ENCODE data around the gene ADH1A.
"Not testable (repeated sequence)": the region's sequence is repeated elsewhere in the genome, so short reads cannot be mapped to it uniquely, and the experiment has no call there.

ADH1A gene

GRCh38 chr4:99290848-99291786 is at the start of gene ADH1A:
TSS of gene ADH1A (minus strand) at chr4:99290985. CDS start at chr4:99290914, 71 bp downstream.
- no peak for DNase-seq

DNA sequence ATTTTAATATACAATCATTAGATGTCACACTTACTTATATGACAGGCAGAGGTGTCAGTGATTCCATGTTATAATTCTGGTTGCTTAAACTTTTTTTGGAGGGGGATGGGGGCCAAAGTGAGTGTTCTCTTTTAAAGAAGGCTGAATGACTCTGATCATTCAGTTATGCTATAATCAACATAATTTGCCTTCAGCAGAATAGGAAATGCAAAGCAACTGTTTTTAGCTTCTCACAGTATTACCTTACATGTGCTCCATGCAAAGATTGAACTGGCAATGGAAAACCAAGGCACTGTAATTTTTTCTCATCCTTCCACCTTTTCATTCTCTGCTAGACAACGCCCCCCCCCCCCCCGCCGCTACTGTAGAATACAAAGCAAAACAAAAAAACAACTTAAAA is 48.4 kb upstream of the ADH1A start:
- DNase-seq: no peak

DNA sequence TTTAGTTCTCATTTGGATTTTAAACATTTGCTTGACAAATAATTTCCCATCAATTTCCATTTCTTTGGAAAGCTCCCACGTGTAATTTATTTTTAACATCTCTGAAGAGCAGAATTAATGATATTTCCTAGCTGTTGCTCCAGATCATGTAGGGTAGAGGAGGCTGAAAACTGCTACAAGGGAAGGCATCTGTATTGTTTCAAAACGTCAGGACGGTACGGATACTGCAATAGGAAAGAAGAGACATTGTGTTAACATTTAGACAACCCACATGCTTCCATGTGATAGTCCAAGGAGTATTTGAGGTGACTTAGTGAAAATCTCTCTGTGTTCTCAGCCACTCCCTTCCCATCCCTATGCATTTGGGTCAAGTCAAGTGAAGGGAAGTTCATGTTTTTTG is 45.8 kb upstream of the ADH1A start:
- no peak for DNase-seq

DNA sequence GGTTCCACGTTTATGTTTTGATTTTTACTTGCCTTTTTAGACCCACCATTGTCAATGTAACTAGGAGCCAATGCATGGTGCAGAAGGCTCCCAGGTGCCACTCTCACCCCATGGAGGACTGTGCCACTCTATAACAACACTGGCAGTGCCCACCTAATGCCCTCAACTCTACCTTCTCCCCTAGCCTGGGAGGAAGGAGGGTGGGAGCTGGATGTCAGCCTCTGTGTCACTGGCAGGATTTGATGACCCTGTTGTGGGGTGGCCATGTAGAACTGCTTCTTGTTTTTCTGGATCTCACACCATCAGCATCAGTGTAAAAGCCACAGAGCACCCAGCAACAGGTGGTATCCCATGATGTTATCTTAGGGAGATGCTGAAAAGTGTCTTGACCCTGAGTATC is 44.1 kb upstream of the ADH1A start:
- DNase-seq: no peak

DNA sequence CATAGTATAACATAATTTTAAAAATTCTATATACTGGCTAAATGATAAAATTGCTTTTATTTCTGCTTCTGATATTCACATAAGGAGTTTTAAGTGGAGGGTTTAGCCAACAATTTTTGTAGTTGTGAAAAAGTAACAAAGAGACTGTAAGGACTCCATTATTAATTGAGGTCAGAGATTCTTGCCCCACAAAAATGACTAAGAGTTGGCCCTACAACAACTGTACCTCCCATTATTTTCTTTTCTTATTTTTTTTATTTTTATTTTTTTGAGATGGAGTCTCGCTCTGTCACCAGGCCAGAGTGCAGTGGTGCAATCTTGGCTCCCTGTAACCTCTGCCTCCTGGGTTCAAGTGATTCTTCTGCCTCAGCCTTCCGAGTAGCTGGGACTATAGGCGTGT is 39.9 kb upstream of the ADH1A start:
- no peak for DNase-seq

GRCh38 chr4:99329876-99330275 is 39.1 kb upstream of the ADH1A start:
- no peak for DNase-seq

DNA sequence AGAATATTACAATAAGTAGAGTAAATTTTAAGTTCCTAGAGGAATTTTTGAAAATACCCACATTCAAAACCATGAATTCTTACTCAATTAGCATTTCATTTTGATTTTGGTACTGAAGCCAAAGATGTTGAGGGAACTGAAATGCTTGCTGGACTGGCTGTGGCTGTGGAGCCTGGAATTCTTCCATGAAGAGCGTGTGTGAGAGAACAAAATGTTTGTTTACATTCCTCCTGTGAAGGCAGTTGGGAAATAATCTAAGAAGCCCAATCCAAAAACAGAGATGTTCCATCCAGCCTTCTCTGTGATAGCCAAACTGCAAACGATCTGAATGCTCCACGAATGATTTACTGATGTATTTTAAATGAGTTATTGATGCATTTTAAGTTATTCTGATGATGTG is 34.2 kb upstream of the ADH1A start:
- DNase-seq: no peak

DNA sequence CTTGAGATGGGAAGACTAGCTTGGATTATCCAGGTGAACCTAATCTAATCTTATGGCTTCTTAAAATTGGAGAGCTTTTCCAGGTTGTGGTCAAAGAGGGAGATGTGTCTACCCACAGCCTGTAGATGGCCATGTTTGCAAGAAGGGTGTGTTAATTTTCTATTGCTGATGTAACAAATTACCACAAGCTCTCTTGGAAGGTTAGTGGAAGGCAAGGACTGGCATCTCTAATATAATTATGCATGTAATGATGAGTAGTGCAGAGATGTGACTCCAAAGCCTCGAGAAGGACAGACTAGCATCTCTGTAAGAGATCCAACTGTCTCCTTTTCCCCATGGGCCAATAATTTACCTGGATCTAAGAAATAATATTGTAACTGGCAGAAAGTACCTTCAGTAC is 33.6 kb upstream of the ADH1A start:
- no peak for DNase-seq

DNA sequence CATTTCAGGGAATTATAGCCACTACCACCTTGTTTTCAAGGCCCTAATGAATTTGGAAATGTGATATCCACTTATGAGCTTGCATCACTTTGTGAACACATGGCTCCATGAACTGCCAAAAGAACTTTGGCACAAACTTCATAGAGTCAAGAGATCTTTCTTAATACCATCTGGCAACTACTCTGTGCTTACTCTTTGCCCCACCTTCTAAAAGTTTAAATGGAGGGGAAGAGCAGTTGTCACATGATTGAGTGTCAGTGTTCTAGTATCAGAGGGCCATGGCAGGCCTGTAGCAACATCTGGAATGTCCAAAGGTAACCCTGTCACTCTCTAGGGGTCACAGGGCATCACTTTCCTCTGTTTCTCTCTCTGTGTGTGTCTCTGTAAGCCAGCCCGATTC is 33.0 kb upstream of the ADH1A start:
- DNase-seq: no peak

DNA sequence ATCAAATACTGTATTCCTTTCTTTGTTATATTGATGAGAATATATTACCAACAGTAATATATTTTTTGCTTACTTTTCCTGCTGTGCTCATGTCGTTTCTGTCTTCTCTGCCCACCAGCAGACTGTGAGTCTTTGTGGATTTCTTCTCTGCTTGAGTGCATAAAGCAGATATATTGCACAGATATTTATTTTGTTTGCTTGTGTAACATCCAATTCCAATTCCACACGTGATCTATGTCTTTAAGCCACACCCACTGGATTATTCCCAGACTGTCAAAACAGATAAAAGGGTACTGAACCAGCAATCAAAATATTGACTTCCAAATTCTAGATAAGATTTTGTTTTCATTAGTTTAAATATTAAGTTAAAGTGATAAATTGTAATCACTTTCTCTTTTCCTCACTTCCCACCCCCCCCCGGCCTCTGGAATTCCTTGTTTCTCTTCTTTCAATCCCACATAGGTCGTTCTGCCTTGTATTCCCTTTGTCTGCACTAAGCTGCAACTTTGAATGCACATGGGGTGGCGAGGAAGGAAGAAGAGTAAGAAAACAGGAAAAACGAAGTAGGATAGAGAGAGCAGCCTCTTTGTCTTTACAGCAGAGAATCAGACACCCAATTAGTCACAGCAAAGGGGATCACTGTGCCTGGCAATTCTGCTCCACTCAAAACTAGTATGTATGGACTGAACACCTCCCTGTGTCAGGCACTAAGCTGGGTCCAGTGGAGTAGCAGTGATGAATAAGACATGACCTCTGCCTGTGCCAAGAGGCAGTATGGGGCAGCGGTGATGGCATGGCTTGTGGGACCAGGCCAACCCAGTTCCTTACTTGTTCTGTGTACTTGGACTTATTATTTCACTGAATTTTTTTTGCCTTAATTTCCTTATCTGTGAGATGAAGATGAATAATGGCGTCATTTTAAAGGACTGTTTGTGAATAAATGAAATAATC is 30.7 kb upstream of the ADH1A start, which contains the start of gene ADH1B:
Gene ADH1B (minus strand): TSS at position 161 of the 951 bp plus-strand sequence. CDS start 70 bp downstream, at position 91.
- no peak for DNase-seq

DNA sequence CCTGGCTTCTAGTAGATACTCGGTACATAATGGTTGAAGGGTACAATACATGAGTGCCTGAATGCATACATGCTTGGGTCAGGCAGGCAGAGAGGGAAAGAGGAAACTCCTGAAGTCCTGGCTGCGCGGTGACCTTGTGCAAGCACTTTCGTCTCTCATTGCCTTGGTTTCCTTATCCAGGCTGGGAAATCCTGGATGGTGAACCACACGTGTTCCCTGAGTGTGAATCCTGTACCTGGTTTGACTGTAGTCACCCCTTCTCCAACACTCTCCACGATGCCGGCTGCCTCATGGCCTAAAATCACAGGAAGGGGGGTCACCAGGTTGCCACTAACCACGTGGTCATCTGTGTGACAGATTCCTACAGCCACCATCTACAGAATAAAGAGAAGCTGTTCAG is 27.0 kb upstream of the ADH1A start:
- DNase-seq: not testable (repeated sequence)

DNA sequence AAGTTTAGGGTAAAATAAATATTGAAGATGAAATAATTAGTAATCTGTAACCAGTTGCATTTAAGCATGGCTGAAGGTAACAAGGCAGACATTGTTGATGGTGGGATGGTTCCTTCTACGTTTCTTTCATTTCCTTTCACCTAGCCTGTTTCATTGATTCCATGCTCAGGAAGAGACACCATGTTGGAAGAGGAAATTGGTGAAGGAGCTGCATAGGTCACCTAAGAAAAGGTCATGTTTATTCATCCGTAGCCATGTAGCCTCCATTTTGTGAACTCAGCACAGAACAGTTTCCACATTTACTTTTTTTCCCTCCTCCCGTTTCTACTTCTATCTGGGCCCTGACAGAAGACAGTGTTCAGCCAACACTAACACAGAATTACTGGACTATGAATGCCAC is 26.6 kb upstream of the ADH1A start:
- no peak for DNase-seq

GRCh38 chr4:99315839-99316238 is 25.1 kb upstream of the ADH1A start:
- DNase-seq: no peak

DNA sequence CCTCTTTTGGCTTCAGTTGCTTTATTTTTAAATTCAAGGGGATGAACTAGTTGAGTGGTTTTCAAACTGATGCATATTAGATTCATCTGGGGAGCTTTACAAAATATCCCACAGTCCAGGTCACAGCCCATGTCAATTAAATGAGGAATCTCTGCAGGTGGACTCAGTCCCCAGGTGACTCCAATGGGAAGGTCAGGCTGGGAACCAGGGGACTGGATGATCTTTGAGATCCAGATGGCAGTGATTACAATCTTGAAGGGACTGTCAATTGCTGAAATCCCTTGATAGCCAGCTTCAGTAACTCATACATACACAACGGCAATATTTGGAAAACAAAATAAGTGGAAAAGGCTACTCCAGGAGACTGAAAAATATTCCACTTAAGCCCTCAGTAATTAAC is 23.4 kb upstream of the ADH1A start:
- DNase-seq: no peak

GRCh38 chr4:99310389-99310788 is 19.6 kb upstream of the ADH1A start:
- DNase-seq: no peak

GRCh38 chr4:99305638-99306400 is 15.0 kb upstream of the ADH1A start:
- no peak for DNase-seq

DNA sequence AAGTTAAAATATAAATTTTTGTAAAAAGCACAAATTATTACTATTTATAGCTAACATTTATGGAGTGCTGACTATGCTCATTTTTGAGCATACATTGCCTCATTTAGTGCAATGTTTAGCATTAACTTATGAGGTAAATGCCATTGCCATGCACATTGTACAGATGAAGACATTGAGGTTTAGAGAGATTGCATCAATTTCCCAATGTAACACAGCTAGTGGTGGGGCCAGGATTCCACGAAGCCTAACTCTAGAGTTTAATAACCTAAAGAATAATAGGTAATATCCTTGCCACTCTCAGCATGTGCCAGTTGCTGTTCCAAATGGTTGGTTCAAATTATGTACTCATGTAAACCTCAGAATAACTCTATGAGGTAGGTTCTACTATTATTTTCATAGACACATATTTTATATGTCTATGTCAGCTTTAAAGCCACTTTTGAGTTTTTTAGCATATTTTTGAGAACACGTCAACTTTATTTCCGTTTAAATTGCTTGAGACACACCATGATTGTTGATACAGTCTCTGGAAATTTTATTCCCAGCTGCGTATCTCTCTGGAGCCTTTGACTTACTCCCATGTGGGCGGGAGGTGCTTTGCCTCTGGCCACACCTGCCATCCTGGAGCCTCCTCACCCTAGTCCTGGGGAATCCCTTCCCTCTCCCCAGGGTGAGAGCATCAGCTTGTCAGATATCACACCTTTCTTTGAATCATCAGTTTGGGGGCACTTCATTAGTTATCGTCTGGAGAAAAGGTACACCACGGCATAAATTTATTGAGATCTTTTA is 10.8 kb upstream of the ADH1A start:
- no peak for DNase-seq

- DNase-seq: no peak
Measured at GRCh38 chr4:99300934-99301333, 10.1 kb upstream of the ADH1A start.

DNA sequence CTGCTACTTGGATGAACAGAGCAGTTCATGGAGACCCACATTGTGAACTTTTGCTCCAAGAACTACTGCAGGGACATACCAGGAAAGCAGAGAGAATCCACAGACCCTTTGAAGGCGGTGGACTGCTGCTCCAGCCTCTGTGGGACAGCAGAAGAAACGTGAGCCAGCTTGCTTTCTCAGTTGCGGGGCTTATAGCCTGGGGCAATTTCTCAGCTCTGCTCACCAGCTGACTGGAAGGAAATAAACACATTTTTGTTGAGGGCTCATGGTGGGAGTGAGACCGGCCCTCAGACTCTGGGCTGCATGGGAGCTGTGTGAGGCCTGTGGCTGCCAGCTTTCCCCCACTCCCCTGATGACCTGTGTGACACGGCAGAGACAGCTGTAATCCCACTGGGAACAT is 2.6 kb upstream of the ADH1A start:
- DNase-seq: no peak

- DNase-seq: no peak
Measured at GRCh38 chr4:99285387-99285786, 5.4 kb downstream of the ADH1A start.

- no peak for DNase-seq
Measured at GRCh38 chr4:99282731-99283130, 8.1 kb downstream of the ADH1A start.

GRCh38 chr4:99281261-99281660 is 9.5 kb downstream of the ADH1A start:
- DNase-seq: no peak

Measured in CD4-positive, alpha-beta T cell treated with Interleukin-21 for 1 hour (primary cell).